ENCODE data around the gene TRAF3IP1.

GRCh38 chr2:238315031-238315595, 5.2 kb upstream of the TRAF3IP1 start:
- TF ChIP-seq POLR2AphosphoS5 (IDR thresholded peaks at IDR 0.05; ENCODE audit: borderline replicate concordance, low read depth, low read length) (no peak), EZH2 (IDR thresholded peaks at IDR 0.05) (no peak)
